Mucosa of descending colon (tissue), 3 donors: ENCODE measurements around the gene GZMA. TPM values are rescaled to one million over a fixed set of nuclear protein-coding genes. Genes with fewer than 3 reads are reported as not detected.
A peak's percentile ranks its signal among the peaks of the same experiment; 100 is the strongest.

ENCODE experiments used
- ATAC-seq: fragments of 200-7000 bp; cut with Tn5 transposase; one replicate; pipeline ENCODE4 v1.9.1; 2020; ENCODE audit warnings: mild to moderate bottlenecking, moderate library complexity
- DNase-seq, 3 donors: peaks; one replicate each; pipeline ENCODE4 v3.0.0-alpha.2; 2020
- H3K36me3 ChIP-seq: fragments of 200-600 bp; one replicate; pipeline ENCODE4 v1.8.0; 2021; ENCODE audit warnings: low read depth, mild to moderate bottlenecking
- H3K4me1 ChIP-seq: fragments of 200-600 bp; one replicate; pipeline ENCODE4 v1.8.0; 2021; ENCODE audit warnings: low read depth, mild to moderate bottlenecking
- H3K4me3 ChIP-seq: fragments of 200-600 bp; one replicate; pipeline ENCODE4 v1.8.0; 2021; ENCODE audit warnings: mild to moderate bottlenecking
- H3K9me3 ChIP-seq: fragments of 200-600 bp; one replicate; pipeline ENCODE4 v1.8.0; 2021; ENCODE audit warnings: mild to moderate bottlenecking
- intact Hi-C, 2 donors: fragments of 100-400 bp; cut with DNase I in 1 of 2; cut with micrococcal nuclease in 1 of 2; formaldehyde crosslinking; loops; one replicate each; pipeline versions ENCODE4 v1.11.0 to v1.11.1; 2022; cut with DNase I, micrococcal nuclease
- long read RNA-seq, 2 donors: library from polyadenylated mRNA; unstranded; transcript quantifications; one replicate each; pipeline ENCODE4 v2.0.0, GENCODE V29; 2019 to 2021
- total RNA-seq, 3 donors: library from RNA; stranded (reverse); fragmentation: NEBNext Ultra II Directional in 2 of 3; extraction: Animal tissue kit (Norgen Biotek cat#: 25700) in 2 of 3; gene quantifications; one replicate each; pipeline versions ENCODE4 v1.2.1 to v1.2.4, GENCODE V29; 2021 to 2023
- TF ChIP-seq, protein P1 (sequence below): fragments of 200-600 bp; IDR thresholded peaks from one replicate; pipeline ENCODE4 v1.8.0; 2022; ENCODE audit warnings: antibody characterized with exemption, mild to moderate bottlenecking
- donor health status: DM: no; HTN: no; CAD: no; lungs with moderate emphysema.
- donor health status: DM: no; HTN: no; CAD: no.
- donor health status: DM: no; HTN: yes; CAD: no.

The GZMA gene
- 10 to 100 TPM in 1 of 3 donors, 1 to 10 TPM in 2; 9.0 to 17.2 (median 9.3) TPM for total RNA-seq
- long read RNA-seq, donor 1, transcript GZMA-201 (5 exons, 894 nt): major isoform, 7 of 8 reads
- long read RNA-seq, donor 1, partial matches to known transcripts: 1 of 8 reads
- long read RNA-seq, donor 1, other reads (novel, unspliced or antisense): 0 of 8 reads
- long read RNA-seq, donor 2, partial matches to known transcripts: 0 of 4 reads
- long read RNA-seq, donor 2, other reads (novel, unspliced or antisense): 0 of 4 reads

DNA sequence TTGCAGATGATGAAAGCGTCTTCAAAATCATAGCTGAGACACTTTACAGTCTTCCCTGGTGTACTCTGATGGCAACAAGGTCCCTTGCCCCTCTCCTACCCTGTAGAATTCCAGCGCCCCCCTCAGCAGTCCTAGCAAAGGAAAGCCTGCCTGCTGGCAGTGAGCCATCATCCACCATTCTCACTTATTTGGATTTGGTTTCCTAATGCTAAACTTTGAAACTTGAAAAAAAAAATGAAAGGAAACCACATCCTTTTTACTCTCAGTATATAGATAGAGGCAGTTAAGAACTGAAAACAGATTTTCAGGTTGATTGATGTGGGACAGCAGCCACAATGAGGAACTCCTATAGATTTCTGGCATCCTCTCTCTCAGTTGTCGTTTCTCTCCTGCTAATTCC, at the start of gene GZMA:
Gene GZMA, plus strand, starts transcription at position 299 of the 400 bp plus-strand sequence. Its CDS starts 37 bp downstream, at position 336.
- Histone ChIP-seq H3K4me3 (no peak within 1 kb of the TSS), H3K4me1 (no peaks in the 10 kb centered on the region), H3K9me3 (no peaks in the 10 kb centered on the region), H3K36me3 (no peaks in the 10 kb centered on the region)
- intact Hi-C loops: no loop called here
- DNase-seq: peak in 1 of 3 donors; percentile 16
- ATAC-seq: peak; percentile 55
- TF ChIP-seq, protein P1, sequence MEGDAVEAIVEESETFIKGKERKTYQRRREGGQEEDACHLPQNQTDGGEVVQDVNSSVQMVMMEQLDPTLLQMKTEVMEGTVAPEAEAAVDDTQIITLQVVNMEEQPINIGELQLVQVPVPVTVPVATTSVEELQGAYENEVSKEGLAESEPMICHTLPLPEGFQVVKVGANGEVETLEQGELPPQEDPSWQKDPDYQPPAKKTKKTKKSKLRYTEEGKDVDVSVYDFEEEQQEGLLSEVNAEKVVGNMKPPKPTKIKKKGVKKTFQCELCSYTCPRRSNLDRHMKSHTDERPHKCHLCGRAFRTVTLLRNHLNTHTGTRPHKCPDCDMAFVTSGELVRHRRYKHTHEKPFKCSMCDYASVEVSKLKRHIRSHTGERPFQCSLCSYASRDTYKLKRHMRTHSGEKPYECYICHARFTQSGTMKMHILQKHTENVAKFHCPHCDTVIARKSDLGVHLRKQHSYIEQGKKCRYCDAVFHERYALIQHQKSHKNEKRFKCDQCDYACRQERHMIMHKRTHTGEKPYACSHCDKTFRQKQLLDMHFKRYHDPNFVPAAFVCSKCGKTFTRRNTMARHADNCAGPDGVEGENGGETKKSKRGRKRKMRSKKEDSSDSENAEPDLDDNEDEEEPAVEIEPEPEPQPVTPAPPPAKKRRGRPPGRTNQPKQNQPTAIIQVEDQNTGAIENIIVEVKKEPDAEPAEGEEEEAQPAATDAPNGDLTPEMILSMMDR: no peak

DNA sequence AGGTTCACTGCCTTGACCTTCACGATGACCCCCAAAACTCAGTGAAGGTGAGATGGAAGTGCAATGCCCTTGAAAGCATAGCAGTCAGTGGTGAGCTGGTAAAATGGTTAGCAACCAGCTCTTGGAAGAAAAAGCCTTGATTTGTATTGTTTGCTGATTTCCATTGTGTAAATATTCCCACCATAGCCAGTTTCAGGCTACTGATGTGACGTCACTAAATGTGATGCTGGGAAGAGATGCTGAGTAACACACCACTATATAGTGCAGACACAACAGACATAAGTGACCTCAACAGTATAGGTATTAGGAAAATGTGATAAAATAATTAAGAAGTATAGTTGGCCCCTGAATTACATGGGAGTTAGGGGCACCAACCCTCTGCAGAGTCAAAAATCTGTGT, 47.3 kb upstream of the GZMA start:
- intact Hi-C loops: no loop called here
- no peaks in the 10 kb centered on the region for H3K36me3 ChIP-seq
- peaks cover 4% of the 10 kb centered on the region for H3K9me3 ChIP-seq
- no peaks in the 10 kb centered on the region for H3K4me1 ChIP-seq
- ATAC-seq: no peak
- DNase-seq: no peak
- no peak overlapping the region for H3K4me3 ChIP-seq
- TF ChIP-seq, protein P1: no peak

DNA sequence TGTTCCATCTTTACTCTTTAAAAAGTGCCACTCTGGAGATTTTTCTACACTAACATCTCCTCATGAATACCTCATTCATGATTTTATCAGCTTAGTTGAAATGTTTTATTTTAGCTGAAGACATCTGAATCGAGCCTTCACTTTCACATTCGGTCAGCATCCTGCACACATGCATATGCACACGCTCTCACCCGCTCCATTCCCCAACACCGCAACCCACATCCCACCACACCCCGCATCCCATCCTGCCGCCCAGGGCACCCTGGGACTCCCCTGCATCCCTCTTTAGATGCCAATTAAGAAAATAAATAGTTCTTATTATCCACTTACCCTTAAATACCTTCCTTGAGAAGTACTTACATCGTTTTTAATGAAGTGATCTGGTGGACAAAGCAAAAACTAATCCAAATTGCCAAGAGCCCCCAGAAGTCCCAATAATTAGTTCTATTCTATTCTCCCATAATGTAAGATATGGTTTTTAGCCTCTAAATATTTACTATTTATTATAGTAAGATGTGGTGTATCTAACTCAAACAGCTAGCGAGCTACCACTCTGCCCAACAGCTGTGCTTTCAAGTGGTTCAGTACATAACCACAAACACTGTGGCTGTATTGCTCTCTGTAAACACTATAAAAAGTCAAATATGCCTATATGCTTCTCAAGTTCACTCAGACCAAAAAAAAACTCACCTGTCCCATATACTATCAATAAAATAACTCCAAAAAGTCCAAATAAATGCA, 40.2 kb upstream of the GZMA start:
- H3K36me3 ChIP-seq: no peaks in the 10 kb centered on the region
- intact Hi-C loops: no loop called here

DNA sequence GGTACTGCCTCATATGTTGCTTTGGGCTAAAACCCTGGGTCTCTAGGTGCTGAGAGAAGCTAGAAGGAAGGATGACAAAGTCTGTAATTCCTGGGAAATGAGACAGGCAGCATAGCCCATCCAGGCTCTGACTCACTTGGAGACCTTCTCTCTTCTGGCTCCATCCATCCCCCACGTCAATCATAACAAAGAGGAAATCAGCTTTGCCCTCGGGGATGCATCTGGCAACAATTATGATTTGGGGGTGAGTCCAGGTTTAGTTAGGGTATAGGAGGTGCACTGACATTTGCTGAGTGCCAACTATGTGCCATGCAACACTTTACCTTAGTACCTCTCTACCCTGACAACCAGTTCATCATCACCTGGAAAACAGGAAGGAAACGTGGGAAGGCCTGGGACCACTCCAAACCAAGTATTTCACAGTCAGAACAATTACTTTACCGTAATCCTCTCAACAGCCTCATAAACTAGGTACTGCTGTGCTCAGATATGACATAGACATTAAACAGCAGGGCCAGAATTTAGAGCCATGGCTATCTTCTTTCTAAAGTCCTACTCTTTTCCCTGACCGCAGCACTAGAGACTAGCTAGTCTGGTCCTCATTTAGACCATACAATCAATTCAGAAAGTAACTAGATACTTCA, 39.1 kb upstream of the GZMA start:
- TF ChIP-seq, protein P1: no peak
- ATAC-seq (no peak), DNase-seq (no peak)
- Histone ChIP-seq H3K36me3 (no peaks in the 10 kb centered on the region), H3K9me3 (no peaks in the 10 kb centered on the region), H3K4me1 (no peaks in the 10 kb centered on the region), H3K4me3 (no peak overlapping the region)
- intact Hi-C loops: no loop called here

More for the DNA sequence above, 40.2 kb upstream of the GZMA start:
- H3K9me3 ChIP-seq: no peaks in the 10 kb centered on the region
- TF ChIP-seq, protein P1: no peak
- no peak overlapping the region for H3K4me3 ChIP-seq
- peak; percentile 79 for ATAC-seq
- DNase-seq: peak; percentile 29 to 69 (median 41)
- no peaks in the 10 kb centered on the region for H3K4me1 ChIP-seq

DNA sequence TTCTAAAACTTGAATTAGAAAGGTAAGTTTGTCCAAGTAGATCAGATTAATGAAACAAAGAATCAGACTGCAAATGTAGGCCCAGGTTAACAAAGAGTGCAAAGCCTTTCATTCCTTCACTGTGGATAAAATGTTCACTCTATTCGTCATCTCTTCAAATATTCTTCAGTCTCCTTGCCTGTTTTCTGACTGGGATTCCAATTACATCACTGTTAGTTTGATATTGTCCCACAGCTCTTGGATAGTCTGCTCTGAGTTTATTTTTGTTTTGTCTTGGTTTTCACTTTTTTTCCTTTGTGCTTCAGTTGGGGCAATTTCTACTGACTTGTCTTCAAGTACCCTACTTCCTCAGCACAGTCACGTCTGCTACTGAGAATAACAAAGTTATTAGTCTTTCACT, 38.5 kb upstream of the GZMA start:
- intact Hi-C loops: no loop called here
- no peak for ATAC-seq
- DNase-seq: no peak
- Histone ChIP-seq H3K36me3 (no peaks in the 10 kb centered on the region), H3K9me3 (no peaks in the 10 kb centered on the region), H3K4me1 (no peaks in the 10 kb centered on the region), H3K4me3 (no peak overlapping the region)
- TF ChIP-seq, protein P1: no peak
